Measurements from ENCODE around the gene IFNLR1.

IFNLR1 gene

DNA sequence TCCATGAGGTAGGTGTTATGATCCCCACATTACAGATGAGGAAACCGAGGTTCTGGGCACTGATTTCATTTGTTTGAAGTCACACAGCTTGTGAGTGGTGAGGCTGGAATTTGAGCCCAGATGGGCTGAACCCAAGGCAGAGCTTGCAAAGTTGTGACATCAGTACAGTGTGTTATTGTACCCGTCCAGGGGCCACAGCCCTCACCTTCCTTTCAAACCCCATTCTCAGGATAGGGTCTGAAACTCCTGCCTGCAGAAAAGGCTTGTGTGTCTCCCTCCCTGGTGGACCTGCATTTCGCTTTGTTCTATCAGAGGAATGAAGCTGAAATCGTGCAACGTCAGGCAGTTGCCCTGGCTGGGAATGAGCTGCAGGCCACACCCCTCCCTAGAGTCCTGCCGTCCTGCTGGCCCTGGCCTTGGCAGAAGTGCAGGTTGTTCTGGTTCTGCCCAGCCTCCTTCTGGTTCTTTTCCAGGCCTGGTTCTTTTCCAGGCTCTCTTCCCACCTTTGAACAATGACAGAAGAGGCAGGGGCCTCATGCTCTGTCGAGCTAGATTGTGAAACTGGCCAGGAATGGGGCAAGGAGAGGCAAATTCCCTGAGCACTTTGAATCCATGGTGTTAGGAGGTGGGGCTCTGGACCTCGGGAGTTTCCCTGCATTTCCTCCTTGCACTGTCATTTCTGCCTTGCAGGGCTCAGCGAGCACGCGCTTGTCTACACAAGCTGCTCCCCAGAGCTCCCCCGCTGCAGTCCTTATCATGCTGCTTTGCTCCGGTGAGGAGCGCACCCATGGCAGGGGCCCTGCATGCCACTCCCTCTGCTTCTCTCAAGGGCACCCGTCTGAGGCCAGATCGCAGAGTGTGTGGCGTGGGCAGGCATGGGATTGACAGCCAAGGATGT is 67.0 kb downstream of the IFNLR1 start:
- DNase-seq (ENCODE audit: low spot score) = no peak

- no peak for DNase-seq (ENCODE audit: low spot score)
Measured at GRCh38 chr1:24119489-24119858, 67.6 kb downstream of the IFNLR1 start.

DNA sequence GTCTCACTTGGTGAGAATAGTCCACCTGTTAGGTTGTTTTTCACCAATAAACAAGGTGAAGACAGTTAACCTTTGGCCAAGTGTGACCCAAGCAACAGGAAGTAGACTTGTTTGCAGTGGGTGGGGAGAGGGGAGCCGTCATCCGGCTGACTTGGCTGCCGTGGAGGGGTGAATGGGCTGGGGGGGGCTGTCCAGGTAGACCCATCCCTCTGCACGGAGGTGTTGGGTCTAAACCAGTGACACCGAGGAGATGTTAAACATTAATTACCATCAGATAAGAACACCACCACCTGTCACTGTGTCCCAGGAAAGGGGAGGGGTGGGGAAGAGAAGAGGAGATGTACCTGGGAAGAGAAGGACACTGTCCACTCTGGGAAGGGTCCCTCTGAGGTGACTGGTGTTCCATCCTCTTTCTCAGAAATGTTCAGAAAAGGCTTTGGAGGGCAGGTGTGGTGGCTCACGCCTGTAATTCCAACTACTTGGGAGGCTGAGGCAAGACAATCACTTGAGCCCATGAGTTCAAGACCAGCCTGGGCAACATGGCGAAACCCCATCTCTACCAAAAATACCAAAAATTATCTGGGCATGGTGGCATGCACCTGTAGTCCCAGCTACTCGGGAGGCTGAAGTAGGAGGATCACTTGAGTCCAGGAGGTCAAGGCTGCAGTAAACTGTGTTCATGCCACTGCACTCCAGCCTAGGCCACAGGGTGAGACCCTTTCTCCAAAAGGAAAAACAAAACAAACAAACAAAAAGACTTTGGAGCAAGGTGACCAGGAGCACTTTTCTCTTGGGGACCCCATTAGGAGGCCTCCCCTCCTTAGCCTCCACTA is 68.5 kb downstream of the IFNLR1 start:
- DNase-seq (ENCODE audit: low spot score) = no peak

DNA sequence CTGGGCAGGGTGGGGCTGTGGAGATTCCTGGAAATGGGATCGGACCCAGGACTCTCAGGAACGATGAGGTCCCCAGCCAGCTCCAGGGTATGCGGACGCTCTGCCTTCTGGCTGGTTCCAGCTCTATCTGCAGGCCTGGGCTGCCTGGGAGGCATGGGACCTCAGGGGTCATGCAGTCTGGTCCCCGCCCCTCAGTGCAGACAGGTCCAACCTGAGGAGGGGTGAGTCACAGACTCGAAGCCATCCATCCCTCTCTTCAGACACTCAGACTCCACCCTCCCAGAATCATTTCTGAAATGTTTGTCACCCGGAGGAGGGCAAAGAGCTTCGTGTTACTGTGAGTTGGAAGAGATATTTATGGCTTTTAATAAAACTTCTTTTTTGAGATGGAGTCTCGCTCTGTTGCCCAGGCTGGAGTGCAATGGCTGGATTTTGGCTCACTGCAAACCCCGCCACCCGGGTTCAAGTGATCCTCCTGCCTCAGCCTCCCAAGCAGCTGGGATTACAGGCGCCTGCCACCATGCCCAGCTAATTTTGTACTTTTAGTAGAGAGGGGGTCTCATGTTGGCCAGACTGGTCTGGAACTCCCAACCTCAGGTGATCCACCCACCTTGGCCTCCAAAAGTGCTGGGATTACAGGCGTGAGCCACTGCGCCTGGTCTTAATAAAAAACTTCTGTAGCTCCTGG is 69.2 kb downstream of the IFNLR1 start:
- DNase-seq (ENCODE audit: low spot score) = no peak

GRCh38 chr1:24117132-24117531 is 70.0 kb downstream of the IFNLR1 start:
- no peak for DNase-seq (ENCODE audit: low spot score)

- DNase-seq (ENCODE audit: low spot score) = no peak
Measured at GRCh38 chr1:24114753-24115152, 72.3 kb downstream of the IFNLR1 start.

DNA sequence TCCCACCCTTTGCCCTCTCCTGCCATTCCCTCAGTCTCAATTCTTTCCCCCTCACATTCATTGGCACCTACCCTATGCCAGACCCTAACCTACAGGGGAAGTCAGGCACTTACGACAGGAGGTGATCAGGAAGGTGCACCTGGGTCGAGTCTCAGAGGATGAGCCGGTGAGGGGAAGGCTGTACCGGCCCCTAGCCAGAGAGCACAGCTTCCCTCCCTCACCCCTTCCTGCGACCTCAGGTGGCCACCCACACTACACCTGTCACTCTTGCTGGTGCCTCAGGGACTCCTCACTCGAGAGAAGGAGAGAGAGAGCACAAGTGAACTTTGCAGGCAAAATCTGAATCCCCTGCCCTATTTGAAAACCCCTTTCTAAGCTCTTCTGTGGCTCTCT is 73.5 kb downstream of the IFNLR1 start:
- DNase-seq (ENCODE audit: low spot score) = no peak

- DNase-seq (ENCODE audit: low spot score) = peak; percentile 19
Measured at GRCh38 chr1:24111996-24112779, 74.9 kb downstream of the IFNLR1 start, which contains the start of gene MYOM3. Gene MYOM3, minus strand, starts transcription at chr1:24112135. Its CDS starts 3,499 bp downstream, at chr1:24108636.

GRCh38 chr1:24111262-24111995 is 75.7 kb downstream of the IFNLR1 start:
- DNase-seq (ENCODE audit: low spot score) = no peak

GRCh38 chr1:24110642-24111261 is 76.3 kb downstream of the IFNLR1 start:
- no peak for DNase-seq (ENCODE audit: low spot score)

GRCh38 chr1:24109686-24110475 is 77.2 kb downstream of the IFNLR1 start:
- no peak for DNase-seq (ENCODE audit: low spot score)

DNA sequence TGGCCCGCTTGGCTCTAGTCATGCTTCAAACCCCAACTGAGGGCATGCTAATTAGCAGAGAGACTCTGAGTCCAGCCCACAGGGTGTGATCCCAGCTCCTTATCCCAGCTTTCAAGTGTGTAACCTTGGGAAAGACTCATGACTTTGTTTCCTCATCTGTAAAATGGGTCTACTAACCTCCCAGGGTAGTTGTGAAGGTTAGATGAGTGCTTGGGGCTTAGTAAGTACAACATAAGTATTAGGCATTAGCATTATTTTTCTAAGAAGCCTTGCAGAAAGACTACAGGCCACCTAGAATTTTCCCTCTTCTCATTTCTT is 78.0 kb downstream of the IFNLR1 start:
- no peak for DNase-seq (ENCODE audit: low spot score)

DNA sequence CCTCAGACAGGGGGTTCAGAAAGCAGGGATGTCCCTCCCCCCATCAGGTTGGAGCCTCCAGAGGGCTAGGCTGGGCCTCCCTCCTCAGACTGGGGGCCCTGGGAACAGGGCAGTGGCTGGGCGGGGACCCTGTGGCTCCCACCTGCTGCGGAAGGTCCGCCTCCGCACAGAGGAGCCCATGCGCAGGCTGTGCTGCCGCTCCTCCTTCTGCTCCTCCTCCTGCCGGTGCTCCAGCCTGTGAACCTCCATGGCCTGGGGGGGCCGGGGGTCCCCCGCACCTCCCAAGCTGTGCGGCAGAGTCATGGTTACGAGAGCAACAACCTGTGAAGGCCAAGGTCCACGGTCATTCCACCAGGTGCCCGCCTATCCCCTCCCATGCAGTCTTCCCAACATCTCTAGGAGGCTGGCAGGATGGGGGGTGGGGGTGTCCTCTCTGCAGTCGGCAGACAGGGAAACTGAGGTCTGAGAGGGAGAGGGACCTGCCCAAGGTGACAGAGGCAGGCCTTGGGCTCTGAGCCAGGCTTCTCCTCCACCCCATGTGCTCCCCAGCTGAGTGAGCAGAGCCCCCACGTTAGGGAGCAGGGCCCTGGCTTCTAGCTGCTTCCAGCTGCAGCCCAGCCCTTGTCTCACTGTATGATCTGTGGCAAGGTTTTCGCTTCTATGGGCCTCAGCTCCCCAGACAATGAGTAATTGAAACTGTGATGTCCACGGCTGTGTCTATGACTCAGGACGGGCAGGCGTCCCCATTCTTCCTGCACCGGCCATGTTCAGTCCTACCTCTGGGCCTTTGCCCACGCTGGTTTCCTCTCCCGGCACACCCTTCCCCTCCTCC is 78.5 kb downstream of the IFNLR1 start:
- no peak for DNase-seq (ENCODE audit: low spot score)

DNA sequence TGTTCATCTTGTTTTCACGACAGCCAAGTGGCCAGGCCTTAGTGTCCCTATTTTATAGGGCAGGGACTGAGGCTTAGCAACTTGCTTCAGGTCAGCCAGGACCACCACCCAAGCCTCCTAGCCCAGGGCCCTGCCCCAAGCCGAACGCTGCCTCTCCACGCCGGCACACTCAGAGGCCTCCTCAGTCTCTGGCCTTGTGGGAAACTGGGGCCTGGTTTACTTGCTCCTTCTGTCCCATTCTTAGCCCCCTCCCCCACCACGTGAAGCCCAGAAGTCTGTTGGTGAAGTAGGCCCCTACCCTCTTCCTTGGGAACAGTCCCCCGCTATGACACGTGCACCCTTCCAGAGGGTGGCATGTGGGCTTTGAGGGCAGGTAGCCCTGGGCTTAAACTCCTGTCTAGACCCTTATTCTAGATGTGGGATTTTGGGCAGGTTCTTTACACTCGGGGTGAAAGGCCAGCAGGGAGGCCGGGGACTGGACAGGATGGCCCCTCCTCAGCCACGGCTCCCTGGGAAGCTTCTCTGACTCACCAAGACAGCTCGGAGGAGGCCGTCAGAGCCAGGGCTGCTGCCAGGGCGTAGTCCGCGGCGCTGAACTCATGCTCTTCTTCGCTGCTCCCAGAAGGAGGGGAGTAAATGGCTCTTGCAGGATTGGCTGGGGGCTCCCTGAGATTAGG is 79.5 kb downstream of the IFNLR1 start:
- no peak for DNase-seq (ENCODE audit: low spot score)

DNA sequence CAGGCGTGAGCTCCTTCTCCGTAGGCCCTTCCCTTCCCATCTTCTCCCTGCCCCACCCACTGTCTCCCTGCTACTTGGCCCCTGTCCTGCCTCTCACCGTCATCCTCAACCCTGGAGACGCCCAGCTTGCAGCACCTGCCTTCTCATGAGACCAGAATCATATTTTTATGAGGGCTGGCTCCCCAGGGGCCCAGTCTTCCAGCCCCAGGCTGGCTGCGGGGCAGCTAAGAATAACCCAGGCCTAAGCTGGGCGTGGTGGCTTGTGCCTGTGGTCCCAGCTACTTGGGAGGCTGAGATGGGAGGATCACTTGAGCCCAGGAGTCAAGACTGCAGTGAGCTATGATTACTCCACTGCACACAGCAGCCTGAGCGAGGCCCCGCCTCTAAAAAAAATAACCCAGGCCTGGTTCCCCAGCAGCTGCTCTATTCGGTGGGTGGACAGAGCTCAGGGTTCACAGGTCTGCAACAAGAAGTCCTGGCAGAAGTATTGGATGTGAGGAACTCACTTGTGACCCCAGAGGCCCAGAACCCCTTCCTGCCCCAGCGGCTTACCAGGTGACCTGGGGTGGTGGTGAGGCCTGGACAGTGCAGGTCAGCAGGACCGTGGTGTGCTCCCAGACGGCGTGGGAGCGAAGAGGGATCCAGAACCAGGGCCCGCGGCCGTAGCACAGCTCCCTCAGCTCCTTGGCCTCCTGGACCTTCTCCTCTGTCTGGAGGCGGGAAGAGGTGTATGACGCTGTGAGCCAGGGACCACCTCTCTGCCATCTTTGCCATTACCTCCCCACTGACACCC is 81.5 kb downstream of the IFNLR1 start:
- DNase-seq (ENCODE audit: low spot score) = no peak

DNA sequence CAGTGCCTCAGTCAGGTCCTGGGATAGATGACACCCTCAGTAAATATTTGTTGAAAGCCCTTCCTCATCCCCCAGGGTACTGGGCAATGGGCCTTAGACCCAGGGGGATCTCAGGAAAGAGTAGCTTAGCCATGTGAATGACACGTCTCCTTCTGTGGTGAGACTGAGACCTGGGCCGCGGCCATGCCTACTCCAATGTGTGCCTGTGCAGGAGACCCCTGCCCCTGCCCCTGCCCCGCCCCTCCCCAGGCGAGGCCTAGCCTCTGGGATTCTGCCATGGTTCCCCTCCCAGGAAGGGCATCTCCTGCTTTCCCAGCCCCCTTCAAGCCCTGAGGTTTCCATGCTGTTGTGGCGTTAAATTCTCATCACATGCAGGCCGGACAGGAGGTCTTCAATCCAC is 82.2 kb downstream of the IFNLR1 start:
- DNase-seq (ENCODE audit: low spot score) = no peak

All from germinal center (tissue), 1 donor.